IPS-18c (cell line): ENCODE measurements around the gene CNTNAP2.

ENCODE experiments used
- H3K4me3 ChIP-seq: 2 replicates; pipeline ENCODE4 v1.7.0; 2013; ENCODE audit warnings: low read depth, mild to moderate bottlenecking, low read length, moderate library complexity; ENCODE audit not compliant: insufficient read depth
- H3K9me3 ChIP-seq: one replicate; pipeline ENCODE4 v1.6.1; 2013; ENCODE audit warnings: mild to moderate bottlenecking, low read length, moderate library complexity; ENCODE audit not compliant: control insufficient read depth, insufficient read depth

Gene CNTNAP2

GRCh38 chr7:147013825-147014224 is 897.2 kb downstream of the CNTNAP2 start:
- Histone ChIP-seq H3K9me3 (no peaks in the 10 kb centered on the region), H3K4me3 (no peak overlapping the region)

- Histone ChIP-seq H3K9me3 (no peaks in the 10 kb centered on the region), H3K4me3 (no peak overlapping the region)
These were observed 897.8 kb downstream of the CNTNAP2 start for GRCh38 chr7:147014286-147014955.

- Histone ChIP-seq H3K4me3 (no peak overlapping the region), H3K9me3 (no peaks in the 10 kb centered on the region)
These were observed 899.4 kb downstream of the CNTNAP2 start for GRCh38 chr7:147015999-147016398.

- Histone ChIP-seq H3K4me3 (no peak overlapping the region), H3K9me3 (no peaks in the 10 kb centered on the region)
These were observed 905.5 kb downstream of the CNTNAP2 start for GRCh38 chr7:147022056-147022455.

GRCh38 chr7:147023440-147023839 is 906.8 kb downstream of the CNTNAP2 start:
- H3K9me3 ChIP-seq, result no peaks in the 10 kb centered on the region
- no peak overlapping the region for H3K4me3 ChIP-seq

GRCh38 chr7:147029953-147030352 is 913.4 kb downstream of the CNTNAP2 start:
- Histone ChIP-seq H3K9me3 (no peaks in the 10 kb centered on the region), H3K4me3 (no peak overlapping the region)

GRCh38 chr7:147033641-147034040 is 917.0 kb downstream of the CNTNAP2 start:
- Histone ChIP-seq H3K9me3 (no peaks in the 10 kb centered on the region), H3K4me3 (no peak overlapping the region)

- no peak overlapping the region for H3K4me3 ChIP-seq
- no peaks in the 10 kb centered on the region for H3K9me3 ChIP-seq
These were observed 924.8 kb downstream of the CNTNAP2 start for GRCh38 chr7:147041438-147041837.

- no peak overlapping the region for H3K4me3 ChIP-seq
These were observed 928.3 kb downstream of the CNTNAP2 start for GRCh38 chr7:147044941-147045340.

GRCh38 chr7:147047696-147048095 is 931.1 kb downstream of the CNTNAP2 start:
- Histone ChIP-seq H3K9me3 (no peaks in the 10 kb centered on the region), H3K4me3 (no peak overlapping the region)

More at GRCh38 chr7:147044941-147045340, 928.3 kb downstream of the CNTNAP2 start:
- H3K9me3 ChIP-seq, result no peaks in the 10 kb centered on the region

GRCh38 chr7:147048864-147049263 is 932.3 kb downstream of the CNTNAP2 start:
- H3K4me3 ChIP-seq, result no peak overlapping the region
- no peaks in the 10 kb centered on the region for H3K9me3 ChIP-seq

- no peak overlapping the region for H3K4me3 ChIP-seq
- no peaks in the 10 kb centered on the region for H3K9me3 ChIP-seq
These were observed 936.2 kb downstream of the CNTNAP2 start for GRCh38 chr7:147052818-147053217.

- no peak overlapping the region for H3K4me3 ChIP-seq
These were observed 937.1 kb downstream of the CNTNAP2 start for GRCh38 chr7:147053746-147054145.

GRCh38 chr7:147060070-147060469 is 943.5 kb downstream of the CNTNAP2 start:
- no peak overlapping the region for H3K4me3 ChIP-seq
- H3K9me3 ChIP-seq, result no peaks in the 10 kb centered on the region

More at GRCh38 chr7:147053746-147054145, 937.1 kb downstream of the CNTNAP2 start:
- no peaks in the 10 kb centered on the region for H3K9me3 ChIP-seq

GRCh38 chr7:147062897-147063296 is 946.3 kb downstream of the CNTNAP2 start:
- no peak overlapping the region for H3K4me3 ChIP-seq
- no peaks in the 10 kb centered on the region for H3K9me3 ChIP-seq

- no peaks in the 10 kb centered on the region for H3K9me3 ChIP-seq
- no peak overlapping the region for H3K4me3 ChIP-seq
These were observed 952.2 kb downstream of the CNTNAP2 start for GRCh38 chr7:147068842-147069241.

GRCh38 chr7:147069771-147070170 is 953.2 kb downstream of the CNTNAP2 start:
- Histone ChIP-seq H3K4me3 (no peak overlapping the region), H3K9me3 (no peaks in the 10 kb centered on the region)

- no peaks in the 10 kb centered on the region for H3K9me3 ChIP-seq
- H3K4me3 ChIP-seq, result no peak overlapping the region
These were observed 954.3 kb downstream of the CNTNAP2 start for GRCh38 chr7:147070886-147071285.

- Histone ChIP-seq H3K9me3 (no peaks in the 10 kb centered on the region), H3K4me3 (no peak overlapping the region)
These were observed 954.9 kb downstream of the CNTNAP2 start for GRCh38 chr7:147071536-147071935.
